ENCODE results near the gene CLK1.
A peak's percentile ranks its signal among the peaks of the same experiment; 100 is the strongest.
"Not testable (repeated sequence)": the region's sequence is repeated elsewhere in the genome, so short reads cannot be mapped to it uniquely, and the experiment has no call there.

The CLK1 gene

GRCh38 chr2:200851398-200852248 is 12.8 kb downstream of the CLK1 start:
- DNase-seq (ENCODE audit: low read depth), result no peak

- no peak for DNase-seq (ENCODE audit: low read depth)
These were observed 13.8 kb downstream of the CLK1 start for GRCh38 chr2:200850512-200851256.

DNA sequence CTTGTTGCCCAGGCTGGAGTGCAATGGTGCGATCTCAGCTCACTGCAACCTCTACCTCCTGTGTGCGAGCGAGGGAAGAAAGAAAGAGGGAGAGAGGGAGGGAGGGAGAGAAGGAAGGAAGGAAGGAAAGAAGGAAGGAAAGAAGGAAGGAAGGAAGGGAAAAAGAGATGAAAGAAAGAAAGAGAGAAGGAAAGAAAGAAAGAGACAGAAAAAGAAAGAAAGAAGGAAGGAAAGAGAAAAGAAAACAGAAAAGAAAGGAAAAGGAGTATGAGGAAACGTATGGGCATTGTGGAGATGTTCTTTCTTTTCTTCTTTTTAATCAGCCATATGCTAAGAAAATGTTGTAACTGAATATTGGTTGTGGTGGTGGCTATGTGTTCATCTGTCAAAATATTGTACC is 16.5 kb downstream of the CLK1 start:
- DNase-seq (ENCODE audit: low read depth), result no peak

- DNase-seq (ENCODE audit: low read depth), result no peak
These were observed 17.2 kb downstream of the CLK1 start for GRCh38 chr2:200847269-200847668.

DNA sequence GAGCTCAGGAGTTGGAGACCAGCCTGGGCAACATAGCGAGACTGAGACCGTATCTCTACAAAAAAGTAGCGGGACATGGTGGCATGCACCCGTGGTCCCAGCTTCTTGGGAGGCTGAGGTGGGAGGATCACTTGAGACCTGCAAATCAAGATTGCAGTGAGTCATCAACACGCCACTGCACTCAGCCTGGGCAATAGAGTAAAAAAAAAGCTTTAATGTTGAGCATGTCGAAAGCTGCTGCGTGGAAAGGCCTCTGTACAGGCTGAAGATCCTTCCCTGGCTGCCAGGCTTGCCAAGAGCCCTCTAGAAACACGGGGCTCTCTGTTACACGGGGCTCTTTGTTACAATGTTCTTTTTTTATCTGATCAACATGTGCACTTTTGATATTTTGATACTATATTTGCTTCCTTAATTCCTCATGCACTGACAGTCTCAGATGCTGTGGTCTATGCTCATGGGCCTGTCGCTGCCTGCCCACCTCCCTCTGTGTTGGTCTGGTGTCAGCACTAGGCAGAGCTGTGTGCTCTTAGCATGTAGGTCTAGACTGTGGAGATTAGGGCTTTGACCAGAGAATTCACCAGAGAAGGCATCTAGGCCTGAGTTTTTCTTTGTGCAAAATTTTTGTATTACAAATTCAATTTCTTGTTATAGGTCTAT is 18.7 kb downstream of the CLK1 start:
- no peak for DNase-seq (ENCODE audit: low read depth)

DNA sequence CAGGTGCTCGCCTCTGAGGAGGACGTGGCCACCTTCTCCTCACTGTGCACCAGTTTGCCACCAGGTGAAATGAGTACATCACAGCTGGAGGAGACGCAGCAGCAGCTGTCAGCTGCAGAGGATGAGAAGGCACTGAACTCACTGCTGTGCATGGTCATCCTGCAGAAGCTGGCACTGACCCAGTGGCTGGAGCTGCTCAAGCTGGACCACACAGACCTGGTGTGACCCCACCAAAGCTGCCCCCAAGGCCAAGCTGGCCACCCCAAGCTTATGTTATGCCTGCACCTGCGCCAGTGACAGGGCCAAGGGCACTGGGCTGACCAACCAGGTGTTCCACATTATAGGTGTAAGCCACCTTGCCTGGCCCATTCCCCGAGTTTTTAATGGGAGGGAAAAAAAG is 19.3 kb downstream of the CLK1 start:
- no peak for DNase-seq (ENCODE audit: low read depth)

- no peak for DNase-seq (ENCODE audit: low read depth)
These were observed 20.2 kb downstream of the CLK1 start for GRCh38 chr2:200843993-200844948.

DNA sequence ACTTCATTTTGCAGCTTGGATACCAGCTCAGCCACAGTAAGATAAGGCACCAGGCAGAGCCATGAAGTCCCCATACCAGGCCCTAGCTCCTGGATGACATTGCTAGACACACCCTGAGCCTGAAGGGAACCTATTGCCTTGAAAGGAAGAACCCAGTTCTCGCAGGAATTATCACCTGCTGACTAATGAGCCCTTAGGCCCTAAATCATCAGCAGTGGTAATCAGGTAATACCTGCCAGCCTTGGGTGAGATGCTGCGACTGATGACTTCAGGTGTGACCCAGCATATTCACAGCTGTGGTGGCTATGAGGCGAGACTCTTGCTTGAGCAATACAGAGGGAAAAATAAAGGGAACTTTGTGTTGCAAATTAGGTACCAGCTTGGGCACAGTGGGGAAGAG is 24.9 kb downstream of the CLK1 start:
- no peak for DNase-seq (ENCODE audit: low read depth)

- DNase-seq (ENCODE audit: low read depth), result no peak
These were observed 29.8 kb downstream of the CLK1 start for GRCh38 chr2:200834701-200835100.

DNA sequence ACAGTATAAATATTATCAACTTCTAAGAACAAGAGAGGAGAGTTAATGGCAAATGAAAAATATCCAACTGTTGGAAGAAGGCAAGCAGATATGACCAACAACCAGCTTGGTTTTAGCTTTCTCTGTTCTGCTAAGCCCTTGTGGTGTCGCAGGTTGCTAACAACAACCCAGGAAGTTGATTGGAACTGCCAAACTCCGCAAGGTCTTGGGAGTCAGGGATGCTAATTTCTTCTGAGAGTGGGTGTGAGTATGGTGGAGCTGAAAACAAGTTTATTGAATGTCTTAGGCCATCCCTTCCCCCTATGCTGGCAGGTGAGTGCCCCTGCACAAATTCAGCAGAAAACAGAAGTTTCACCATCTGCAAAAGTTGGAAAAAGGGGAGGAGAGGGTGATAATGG is 35.2 kb downstream of the CLK1 start:
- no peak for DNase-seq (ENCODE audit: low read depth)

- DNase-seq (ENCODE audit: low read depth), result no peak
These were observed 35.7 kb downstream of the CLK1 start for GRCh38 chr2:200828572-200829257.

GRCh38 chr2:200828104-200828503 is 36.4 kb downstream of the CLK1 start:
- no peak for DNase-seq (ENCODE audit: low read depth)

DNA sequence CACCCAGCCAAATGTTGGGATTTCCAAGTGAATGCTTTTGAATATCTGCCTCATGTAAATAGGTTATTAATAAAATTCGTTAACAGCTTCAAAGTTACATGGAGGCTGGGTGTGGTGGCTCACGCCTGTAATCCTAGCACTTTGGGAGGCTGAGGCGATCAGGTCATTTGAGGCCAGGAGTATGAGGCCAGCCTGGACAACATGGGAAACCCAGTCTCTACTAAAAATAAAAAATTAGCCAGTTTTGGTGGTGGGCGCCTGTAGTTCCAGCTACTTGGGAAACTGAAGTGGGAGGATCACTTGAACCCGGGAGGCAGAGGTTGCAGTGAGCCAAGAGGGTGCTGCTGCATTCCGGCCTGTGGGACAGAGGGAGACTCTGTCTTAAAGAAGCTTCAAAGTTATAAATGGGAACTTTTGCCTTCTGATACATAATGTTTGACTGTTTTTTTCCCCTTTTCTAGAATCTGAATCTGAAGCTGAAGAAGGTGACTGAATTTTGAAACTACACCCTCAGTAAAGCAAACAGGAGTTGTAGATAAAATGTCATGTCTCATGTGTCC is 42.7 kb downstream of the CLK1 start:
- no peak for DNase-seq (ENCODE audit: low read depth)

DNA sequence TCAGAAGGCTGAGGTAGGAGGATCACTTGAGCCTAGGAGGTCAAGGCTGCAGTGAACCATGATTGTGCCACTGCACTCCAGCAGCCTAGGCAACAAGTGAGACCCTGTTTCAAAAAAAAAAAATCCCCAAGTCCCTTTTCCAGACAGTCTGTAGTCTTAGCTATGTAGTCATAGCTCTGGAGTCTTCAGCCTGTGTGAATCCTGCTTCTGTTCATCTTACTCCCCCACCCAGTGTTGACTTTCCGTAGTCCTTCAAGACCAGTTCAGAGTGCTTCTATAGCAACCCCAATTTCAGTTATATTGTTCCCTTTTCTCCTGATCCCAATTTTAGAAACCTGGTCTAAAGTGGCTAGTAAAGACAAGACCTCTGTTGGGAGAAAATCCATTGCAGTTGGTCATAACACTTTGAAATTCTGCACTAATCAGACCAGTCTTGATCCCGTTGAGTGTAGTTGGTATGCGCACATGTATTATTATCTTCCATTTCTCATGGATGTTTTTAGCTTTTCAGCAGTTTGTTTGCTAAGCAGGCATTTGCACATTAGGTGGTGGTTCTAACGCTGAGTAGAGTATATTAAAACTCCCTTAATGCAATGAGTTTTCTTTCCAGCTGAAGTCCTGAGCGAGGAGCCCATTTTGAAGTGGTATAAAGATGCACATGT is 43.8 kb downstream of the CLK1 start:
- DNase-seq (ENCODE audit: low read depth), result no peak

- not testable (repeated sequence) for DNase-seq (ENCODE audit: low read depth)
These were observed 45.7 kb downstream of the CLK1 start for GRCh38 chr2:200818732-200819131.

- no peak for DNase-seq (ENCODE audit: low read depth)
These were observed 49.5 kb downstream of the CLK1 start for GRCh38 chr2:200814917-200815316.

- no peak for DNase-seq (ENCODE audit: low read depth)
These were observed 50.1 kb downstream of the CLK1 start for GRCh38 chr2:200814276-200814815.

GRCh38 chr2:200812122-200813022 is 52.1 kb downstream of the CLK1 start:
- DNase-seq (ENCODE audit: low read depth), result peak; percentile 48
